ENCODE data around the gene SLC43A1.

Gene SLC43A1

DNA sequence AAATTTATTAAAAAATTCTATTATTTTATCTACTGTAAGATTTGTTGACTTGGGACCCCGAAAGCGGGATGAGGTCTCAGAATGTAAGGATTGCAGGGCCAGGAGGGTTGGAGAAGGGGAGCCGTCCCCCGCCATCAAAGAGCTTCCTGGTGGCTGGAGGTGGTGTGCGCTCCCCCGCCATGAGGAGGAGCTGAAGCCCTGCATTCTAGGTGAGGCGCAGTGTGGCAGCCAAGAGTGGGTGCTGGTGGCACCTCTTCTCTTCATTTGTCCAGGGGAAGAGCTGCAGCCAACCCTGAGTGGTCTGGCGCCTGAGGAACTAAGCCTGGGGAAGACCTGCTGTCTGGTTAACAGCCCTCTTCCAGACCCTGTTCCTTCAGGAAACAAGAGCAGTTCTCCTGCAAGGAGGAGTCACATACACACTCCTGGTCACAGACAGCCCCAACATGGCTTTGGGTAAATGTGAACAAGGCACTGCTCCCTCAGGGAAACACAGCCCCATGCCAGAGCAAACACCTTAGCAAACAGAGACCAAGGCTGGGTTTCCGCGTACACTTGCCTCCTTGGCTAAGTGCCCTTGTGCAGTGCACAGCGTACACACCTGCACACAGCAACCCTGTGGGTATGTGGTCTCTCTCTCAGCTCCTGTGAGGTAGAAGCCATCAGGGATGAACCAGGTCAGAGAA lies 37.9 kb downstream of the SLC43A1 start:
- FAIRE-seq: no peak

DNA sequence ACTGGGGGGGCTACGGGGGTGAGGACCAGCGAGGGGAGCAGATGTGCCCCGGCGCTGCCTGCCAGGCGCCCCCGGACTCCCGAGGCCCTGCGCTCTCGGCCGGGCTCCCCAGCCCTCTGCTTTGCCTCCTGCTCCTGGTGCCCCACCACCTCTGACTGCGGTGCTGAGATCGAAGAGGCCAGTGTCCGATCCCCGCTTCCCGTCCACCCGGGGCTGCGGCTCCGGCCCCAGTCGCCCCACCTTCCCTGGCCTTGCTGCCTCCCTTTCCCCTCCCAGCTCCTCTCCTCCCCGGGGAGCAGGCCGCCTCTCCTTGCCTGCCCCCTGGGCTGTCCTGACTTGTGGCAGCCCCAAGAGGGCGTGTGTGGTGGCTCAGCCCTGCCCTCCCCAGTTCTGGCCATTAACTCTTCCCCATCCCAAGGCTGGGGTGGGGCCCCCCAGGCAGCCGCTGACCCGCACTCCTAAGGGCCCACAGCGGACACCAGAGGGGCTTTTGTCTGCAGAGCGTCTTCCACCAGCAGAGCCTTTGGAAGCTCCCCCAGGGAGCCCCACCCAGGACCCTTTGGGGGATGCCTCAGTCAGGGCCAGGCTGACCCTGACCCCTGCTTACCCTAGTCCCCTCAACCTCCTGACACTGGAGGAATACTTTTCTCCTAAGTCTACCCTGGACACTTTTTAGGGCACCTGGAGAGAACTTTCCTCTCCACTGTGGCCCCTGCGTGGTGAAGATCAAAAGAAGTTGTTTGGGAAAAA lies 38.6 kb downstream of the SLC43A1 start:
- no peak for FAIRE-seq

DNA sequence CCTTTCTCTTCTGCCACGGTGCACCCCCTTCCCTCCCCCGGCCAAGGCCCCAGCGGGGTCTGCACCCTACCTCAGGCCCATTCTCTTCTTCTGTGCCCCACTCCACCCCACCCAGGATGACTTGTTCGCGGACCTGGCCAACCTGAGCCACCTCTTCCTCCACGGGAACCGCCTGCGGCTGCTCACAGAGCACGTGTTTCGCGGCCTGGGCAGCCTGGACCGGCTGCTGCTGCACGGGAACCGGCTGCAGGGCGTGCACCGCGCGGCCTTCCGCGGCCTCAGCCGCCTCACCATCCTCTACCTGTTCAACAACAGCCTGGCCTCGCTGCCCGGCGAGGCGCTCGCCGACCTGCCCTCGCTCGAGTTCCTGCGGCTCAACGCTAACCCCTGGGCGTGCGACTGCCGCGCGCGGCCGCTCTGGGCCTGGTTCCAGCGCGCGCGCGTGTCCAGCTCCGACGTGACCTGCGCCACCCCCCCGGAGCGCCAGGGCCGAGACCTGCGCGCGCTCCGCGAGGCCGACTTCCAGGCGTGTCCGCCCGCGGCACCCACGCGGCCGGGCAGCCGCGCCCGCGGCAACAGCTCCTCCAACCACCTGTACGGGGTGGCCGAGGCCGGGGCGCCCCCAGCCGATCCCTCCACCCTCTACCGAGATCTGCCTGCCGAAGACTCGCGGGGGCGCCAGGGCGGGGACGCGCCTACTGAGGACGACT lies 39.3 kb downstream of the SLC43A1 start:
- FAIRE-seq: no peak

DNA sequence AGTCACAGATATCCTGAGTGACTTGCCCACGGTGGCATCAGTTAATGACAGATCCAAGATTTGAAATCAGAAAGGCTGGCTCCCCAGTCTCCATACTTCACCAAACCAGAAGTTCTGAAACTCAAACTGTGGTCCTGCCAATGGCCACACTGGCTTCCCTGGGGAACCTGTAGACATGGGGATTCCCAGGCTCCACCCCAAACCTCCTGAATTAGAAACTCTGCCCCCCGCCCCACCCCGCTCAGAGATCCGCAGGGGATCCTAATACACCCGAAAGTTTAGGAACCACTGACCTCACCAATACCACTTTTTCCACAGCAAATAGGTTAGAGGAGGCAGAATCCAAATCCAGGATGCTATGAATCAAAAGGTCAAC lies 39.8 kb downstream of the SLC43A1 start:
- no peak for FAIRE-seq

DNA sequence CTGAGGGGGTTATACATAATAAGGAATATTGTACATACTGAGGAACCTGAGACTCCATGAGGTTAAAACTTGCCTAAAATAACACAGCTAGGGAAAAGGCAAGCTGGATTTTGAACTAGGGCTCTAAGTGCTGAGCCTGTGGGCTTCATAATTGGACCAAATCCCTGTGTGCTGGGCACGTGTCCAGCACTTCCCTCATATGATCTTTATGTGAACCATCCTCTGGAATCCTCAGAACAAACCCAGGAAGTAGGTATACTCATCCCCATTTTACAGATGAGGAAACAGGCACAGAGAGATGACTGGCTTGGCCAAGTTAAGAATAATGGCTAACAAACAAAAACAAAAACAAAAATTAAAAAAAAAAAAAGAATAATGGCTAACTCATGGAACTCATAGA lies 40.3 kb downstream of the SLC43A1 start:
- no peak for FAIRE-seq

DNA sequence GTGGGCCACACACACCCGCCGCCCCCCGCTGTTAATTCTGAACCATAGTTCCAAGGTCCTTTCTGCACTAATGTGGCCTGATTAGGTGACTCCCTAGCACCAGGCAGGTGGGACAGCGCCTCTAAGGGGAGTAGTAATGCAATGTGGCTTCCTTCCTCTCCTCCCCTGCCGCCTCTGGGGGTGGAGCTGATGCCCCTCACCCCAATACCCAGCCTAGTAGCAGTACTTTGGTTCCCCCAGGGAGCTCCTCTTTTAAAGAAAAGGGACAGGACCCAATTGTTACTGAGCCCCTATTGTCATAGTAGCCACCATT lies 40.7 kb downstream of the SLC43A1 start:
- no peak for FAIRE-seq

DNA sequence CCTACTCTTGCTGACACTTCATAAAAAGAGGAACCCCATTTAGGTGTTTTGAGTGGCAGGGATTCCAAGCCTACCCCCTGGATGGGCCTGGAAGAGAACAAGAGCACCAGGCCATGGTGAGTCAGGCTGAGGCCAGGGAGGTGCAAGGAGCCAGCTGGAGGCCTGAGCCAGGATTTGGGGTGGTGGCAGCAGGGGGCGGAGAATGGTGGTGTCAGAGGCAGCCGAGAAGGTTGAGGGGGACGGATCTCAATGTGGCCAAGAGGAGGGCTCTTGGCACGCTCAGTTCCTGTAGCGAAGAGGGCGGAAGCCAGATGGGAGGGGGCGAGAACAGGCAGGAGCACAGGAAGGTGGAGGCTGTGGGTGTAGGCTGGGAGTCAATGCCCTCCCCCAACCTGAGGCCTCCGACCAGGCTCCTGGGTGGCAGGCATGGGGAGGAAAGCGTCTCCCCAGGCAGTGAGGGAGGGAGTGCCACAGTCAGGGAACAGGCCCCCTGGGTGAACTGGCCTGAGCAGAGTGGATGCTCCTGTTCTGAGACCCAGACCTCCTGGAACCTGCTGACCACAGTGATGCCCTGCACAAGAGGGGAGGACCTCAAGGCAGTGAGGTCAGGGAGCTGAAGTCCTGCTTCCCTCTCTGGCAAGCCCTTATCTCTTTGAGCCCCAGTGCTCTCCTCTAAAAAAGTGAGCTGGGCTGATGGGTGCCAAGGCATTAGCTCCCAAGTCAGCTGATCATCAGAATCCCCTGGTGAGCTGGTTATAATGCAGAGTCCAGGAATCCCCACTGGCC lies 41.3 kb downstream of the SLC43A1 start:
- no peak for FAIRE-seq

DNA sequence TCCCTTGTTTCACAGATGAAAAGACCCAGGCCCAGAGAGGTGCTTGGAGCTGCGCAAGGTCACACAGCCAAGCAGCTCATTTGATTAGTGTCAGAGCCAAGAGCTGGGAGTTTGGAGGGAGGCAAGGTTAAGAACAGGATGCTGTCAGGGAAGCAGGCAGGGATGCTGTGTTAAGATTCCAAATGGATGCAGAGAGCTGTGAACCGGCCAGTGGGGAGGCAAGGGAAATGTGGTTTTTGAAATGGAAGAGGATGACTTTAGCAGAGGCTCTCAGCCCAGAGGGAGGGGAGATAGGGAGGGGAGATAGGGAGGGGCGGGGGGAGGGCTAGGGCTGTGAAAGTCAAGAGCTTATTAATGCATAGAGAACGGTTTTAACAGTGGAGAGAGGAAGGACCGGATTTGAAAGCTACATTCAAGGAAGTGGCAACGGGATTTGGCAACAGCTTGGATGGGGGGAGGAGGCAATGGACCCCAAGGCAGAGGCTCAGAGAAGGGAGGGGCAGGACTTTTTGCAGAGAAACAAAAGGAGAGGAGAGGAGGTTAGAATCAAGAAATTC lies 42.1 kb downstream of the SLC43A1 start:
- no peak for FAIRE-seq

DNA sequence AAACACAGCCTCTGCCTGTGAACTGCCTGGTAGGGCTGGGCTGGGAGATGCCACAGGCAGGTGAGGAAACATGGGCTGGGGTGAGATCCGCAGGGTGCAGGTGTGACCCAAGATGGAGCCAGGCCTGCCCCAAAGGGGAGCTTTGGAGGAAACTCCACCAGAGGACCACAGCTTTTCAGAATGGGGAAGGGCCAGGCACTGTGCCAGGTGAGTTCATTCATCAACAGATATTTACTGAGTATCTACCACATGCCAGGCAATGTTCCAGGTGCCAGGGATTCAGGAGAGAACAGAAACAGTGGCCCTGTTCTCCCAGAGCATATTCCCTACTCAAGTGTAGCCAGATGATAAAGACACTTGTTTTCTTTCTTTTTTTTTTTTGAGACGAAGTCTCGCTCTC lies 44.0 kb downstream of the SLC43A1 start:
- FAIRE-seq: no peak

DNA sequence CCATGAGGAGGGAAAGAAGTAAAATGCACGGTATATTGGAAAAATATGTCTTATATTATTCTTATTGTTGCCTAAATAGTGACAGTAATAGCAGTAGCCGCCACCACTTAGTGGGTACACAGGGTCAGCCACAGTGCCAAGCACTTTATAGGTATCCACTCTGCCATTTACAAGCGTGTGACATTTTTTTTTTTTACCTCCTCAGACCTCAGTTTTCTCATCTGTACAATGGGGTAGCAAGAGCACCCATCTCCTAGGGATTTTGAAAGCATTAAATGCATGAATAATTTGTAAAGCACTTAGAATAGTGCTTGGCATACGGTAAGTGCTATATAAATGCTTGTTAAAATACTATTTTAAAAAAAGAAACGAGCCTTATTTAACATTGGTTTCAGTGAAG lies 46.2 kb downstream of the SLC43A1 start:
- no peak for FAIRE-seq

DNA sequence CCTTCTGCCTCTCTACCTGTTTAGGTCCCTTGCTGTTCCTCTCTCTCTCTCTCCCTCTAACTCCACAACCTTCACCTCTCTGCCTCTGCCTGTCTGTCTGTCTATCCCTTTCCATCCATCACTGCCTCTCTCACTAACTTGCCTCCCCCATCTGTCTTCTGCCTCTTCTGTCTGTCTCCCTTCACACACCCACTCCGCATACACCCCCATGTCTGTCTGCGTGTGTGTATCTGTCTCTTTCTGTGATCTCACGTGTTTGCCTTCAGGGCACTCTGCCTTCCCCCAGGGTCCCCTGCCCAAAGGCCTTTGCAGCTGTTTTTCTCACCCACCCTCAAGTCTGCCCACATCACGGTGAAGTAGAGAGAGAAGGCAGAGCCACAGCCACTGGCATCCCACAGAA lies 47.2 kb downstream of the SLC43A1 start:
- no peak for FAIRE-seq

DNA sequence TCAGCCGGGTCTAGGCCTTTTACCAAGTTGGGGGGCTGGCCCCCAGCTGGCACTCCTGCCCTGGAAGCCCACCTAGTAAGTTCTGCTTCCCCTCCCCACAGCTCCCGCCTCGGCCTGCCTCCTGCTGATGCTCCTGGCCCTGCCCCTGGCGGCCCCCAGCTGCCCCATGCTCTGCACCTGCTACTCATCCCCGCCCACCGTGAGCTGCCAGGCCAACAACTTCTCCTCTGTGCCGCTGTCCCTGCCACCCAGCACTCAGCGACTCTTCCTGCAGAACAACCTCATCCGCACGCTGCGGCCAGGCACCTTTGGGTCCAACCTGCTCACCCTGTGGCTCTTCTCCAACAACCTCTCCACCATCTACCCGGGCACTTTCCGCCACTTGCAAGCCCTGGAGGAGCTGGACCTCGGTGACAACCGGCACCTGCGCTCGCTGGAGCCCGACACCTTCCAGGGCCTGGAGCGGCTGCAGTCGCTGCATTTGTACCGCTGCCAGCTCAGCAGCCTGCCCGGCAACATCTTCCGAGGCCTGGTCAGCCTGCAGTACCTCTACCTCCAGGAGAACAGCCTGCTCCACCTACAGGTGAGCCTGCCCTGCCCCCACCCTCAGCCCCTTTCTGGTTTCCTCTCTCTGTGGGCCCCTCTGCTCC lies 47.9 kb downstream of the SLC43A1 start:
- FAIRE-seq: no peak

DNA sequence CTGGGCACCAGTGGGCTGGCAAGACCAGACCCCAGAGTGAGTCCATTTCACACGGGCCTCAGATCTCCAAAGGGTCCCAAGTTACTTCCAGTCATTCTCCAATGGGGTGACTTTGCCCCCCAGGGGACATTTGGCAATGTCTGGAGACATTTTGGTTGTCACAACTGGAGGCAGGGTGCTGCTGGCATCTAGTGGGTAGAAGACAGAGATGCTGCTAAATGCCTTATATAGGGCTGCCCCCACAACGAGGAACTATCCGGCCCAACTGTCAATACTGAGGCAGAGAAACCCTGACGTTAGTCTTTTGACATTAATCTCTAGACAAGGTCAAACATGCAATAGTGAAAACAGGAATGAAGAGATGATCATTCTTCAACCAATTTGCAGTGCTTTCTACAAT lies 48.8 kb downstream of the SLC43A1 start:
- no peak for FAIRE-seq

DNA sequence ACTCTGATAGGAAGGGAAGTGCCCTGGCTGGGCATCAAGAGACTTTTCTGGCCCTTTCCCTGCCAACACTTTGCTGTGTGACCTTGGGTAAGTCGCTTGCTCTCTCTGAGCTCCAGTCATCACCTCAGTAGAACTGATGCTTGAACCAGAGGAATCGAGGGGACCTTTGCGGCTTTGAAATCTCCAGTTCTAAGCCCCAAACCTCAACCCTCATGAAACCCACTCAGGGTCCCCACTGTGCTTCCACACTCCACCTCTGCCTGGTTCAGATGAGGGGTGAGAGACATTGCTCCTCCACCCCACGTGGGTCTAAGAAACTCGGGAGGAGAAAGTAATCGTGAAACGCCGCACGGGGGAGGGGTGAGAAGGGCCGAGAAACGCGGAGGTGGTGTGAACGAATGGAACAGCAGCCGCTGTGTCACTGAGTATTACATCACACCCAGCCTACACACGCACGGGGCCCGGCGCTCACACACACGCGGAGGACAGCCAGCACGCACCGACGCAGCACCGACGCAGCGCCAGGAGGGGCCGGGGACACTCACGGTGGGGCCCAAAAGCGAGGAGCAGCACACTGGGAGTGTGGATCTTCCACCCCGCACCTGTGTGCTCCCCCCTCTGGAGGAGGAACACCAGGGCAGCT lies 50.8 kb downstream of the SLC43A1 start:
- FAIRE-seq: no peak

DNA sequence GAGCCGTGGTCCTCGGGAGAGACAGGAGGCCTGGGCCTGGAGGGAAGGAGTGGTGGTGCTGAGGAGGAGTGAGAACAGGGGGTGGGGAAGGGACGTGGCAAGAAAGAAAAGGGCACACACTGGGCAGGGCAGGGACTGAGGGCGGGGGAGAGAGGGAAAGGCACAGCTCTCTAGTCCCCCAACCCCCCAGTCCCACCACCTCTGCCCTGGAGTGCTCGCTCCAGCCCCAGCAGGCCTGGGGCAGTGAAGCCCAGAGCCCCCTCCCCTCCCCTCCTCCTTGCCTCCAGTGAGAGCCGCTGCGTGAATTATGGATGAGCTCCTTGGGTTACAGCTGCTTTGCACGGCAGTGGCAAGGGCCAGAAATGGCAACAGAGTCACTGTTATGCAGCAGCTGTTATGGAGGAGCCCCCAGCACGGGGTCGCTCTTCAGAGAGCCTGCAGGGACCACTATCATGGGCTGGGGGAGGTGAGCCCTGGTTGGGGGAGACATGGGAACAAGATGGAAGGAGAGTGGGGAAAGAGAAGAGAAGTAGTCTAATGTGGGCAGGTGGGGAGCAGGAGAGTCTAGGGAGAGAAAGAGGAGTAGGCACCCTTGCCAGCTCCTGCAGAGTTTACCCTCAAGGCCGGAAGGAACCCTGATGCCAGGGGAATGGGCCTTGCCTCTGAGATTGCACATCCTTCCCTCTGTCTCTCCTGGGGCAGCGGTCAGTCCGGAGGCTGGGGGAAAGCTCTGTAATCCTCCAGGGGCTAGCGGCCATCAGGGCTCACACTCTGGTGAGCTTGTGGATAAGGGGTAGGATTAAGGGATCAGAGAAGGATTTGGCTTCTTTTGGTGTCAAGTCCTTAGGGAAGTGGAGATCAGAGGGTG lies 51.6 kb downstream of the SLC43A1 start:
- FAIRE-seq: no peak

DNA sequence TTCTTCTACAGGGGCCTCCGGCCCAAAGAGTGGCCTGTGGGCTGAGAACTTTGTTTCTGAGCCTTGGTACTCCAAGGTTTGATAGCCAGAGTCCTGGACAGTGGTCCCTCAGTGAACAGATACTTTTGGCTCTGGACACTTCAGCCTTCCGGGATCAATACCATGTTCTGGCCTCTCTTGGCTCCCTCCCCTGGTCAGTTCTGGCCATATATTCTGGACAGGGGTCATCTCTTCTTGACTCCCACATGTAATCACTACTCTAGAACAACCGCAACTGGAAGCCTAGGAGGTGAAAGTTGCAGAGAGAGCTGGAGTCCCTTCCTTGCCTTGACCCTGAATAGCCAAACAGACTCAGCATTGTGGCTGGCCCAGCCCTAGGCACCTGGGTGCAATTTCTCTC lies 52.9 kb downstream of the SLC43A1 start:
- FAIRE-seq: no peak

DNA sequence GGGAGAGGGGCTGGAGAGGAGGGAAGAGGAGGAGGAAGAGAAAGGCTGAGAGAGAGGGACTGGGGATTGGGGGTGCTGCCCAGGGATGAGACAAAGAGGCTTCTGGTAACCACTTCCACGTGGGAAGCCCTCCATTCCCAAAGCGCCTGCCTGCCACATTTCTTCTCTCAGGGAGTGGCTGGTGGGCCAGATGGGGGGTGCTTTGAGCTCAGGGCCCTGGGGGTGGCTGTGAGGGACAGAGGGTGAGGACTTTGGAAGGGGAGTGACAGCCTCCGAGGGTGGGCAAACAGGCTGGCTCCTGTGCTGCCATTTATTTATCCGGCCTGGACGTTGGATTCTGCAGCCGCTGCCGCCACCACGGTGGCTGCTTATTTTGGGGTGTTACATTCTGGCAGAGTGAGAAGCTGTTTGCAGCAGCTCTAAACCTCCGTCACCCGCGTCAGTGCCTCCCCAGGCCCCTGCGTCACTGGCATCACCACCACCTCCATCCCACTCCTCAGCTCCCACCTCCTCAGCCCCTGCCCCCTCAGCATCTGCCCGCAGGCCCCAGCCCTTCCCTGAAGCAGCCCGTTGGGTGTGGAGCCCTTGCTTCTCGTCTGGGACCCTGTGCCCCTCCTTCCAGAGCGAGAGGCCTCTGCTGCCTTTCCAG lies 53.5 kb downstream of the SLC43A1 start:
- FAIRE-seq: no peak

DNA sequence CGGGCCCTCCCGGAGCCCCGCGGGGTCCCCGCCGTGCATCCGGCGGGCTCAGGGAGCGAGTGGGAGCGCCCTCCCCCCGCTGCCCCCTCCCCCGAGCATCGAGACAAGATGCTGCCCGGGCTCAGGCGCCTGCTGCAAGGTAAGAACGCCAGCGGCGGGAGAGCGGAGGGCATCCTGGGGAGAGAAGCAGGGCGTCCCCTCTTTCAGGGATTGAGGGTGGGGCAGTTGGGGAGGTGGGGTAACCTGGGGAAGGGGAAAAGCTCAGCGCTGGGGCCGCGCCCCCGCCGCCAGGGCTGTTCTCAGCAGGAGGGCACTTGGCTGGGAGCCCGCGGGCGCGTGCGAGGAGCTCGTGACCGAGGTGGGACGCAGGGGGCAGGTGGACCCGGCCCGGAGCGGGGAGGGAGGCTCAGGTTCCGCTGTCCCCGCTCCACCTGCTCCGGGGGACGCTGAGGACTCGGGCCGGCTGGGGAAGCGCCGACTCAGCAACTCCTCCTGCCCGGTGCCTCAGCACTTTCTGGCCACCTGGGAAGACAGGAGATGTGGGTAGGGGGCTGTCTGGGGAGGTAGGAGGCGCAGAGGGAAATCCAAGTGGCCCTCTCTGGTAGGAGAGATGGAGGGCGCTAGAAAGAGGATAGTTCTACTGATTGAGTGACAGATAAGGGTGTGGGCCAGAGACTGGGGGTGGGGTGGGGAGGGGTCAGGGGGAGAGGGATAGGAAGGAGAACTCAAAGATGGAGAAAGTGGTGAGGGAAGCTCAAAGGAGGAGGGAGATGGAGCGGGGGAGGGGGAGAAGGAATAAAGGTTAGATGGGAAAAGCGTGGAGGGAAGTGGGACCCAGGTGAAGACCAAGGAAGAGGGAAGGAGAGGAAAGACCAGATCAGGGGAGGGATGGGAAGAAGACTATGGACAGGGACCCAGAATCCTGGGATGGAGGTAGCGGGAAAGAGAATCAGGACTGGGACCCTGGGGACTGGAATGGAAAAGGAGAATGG lies 54.4 kb downstream of the SLC43A1 start:
- no peak for FAIRE-seq

DNA sequence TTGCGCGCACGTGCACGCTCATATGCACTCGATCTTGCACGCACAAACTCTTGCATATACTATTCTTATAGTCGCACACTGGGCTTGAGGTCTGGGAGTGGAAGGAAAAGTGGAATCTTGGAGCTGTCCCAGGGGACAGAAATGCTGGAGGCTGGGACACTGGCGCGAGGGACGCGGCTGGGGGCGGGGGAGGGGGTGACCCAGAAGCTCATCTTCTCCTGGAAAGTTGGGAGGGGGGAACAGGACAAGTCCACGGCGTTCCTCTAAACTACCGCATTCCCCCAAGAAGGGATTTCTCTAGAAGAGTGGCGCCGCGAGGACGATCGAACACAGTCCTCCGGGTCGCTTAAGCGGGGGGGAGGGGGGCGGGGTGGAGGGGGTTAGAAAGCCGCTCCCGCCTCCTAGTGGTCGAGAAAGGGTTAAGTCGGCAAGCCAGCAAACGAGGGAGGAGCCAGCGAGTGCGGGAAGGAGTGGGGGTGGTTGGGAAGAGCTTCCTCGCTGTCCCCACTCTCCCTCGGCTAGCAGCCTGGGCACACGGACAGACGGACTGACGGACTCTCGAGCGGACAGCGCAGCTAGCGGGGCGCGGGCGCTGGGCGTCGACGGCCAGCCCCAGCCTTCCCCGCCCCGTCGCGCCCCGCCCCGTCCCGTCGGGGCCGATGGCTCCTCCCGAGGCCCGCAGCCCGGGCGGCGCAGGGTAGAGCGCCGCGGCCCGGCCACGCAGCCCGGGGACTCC lies 55.3 kb downstream of the SLC43A1 start, which contains the start of gene RTN4RL2:
Gene RTN4RL2 (plus strand): TSS at position 507 of the 736 bp plus-strand sequence. CDS start 338 bp downstream, outside the sequence.
- FAIRE-seq: no peak
